ENCODE data around the gene TMEM51. TPM values are rescaled to one million over a fixed set of nuclear protein-coding genes. Genes with fewer than 3 reads are reported as not detected.

The TMEM51 gene
- total RNA-seq, 2 experiments from 2014 or later = not detected

GRCh38 chr1:15219280-15220023 lies 65.9 kb downstream of the TMEM51 start:
- Mint-ChIP-seq H3K4me3 (no peak overlapping the region), H3K9me3 (no peaks in the 10 kb centered on the region), H3K27ac (no peak overlapping the region), H3K27me3 (peaks cover 16% of the 10 kb centered on the region), H3K4me1 (ENCODE audit: low read depth) (peaks cover 5% of the 10 kb centered on the region), H3K36me3 (ENCODE audit: low read depth) (no peaks in the 10 kb centered on the region)
- DNase-seq (no peak), ATAC-seq (no peak)
- TF ChIP-seq, protein P1, sequence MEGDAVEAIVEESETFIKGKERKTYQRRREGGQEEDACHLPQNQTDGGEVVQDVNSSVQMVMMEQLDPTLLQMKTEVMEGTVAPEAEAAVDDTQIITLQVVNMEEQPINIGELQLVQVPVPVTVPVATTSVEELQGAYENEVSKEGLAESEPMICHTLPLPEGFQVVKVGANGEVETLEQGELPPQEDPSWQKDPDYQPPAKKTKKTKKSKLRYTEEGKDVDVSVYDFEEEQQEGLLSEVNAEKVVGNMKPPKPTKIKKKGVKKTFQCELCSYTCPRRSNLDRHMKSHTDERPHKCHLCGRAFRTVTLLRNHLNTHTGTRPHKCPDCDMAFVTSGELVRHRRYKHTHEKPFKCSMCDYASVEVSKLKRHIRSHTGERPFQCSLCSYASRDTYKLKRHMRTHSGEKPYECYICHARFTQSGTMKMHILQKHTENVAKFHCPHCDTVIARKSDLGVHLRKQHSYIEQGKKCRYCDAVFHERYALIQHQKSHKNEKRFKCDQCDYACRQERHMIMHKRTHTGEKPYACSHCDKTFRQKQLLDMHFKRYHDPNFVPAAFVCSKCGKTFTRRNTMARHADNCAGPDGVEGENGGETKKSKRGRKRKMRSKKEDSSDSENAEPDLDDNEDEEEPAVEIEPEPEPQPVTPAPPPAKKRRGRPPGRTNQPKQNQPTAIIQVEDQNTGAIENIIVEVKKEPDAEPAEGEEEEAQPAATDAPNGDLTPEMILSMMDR (IDR thresholded peaks at IDR 0.05) = no peak
- ChIA-PET POLR2A (no interaction called here), CTCF (interaction anchor here (4.2 kb wide), 1 partner anchor 91 kb away, joined by 13 read pairs; no protein-coding TSS in a partner anchor)
- intact Hi-C loops (cut with micrococcal nuclease) = no loop called here

GRCh38 chr1:15220024-15220392 lies 66.5 kb downstream of the TMEM51 start:
- H3K36me3 Mint-ChIP-seq (ENCODE audit: low read depth) = no peaks in the 10 kb centered on the region
- no peak overlapping the region for H3K27ac Mint-ChIP-seq
- H3K4me1 Mint-ChIP-seq (ENCODE audit: low read depth) = peaks cover 5% of the 10 kb centered on the region
- H3K4me3 Mint-ChIP-seq = no peak overlapping the region
- ATAC-seq = no peak
- intact Hi-C loops (cut with micrococcal nuclease) = no loop called here
- POLR2A ChIA-PET = interaction anchor here (0.6 kb wide), 1 partner anchor 1408 kb away, joined by 3 read pairs; no protein-coding TSS in a partner anchor
- DNase-seq = no peak
- H3K9me3 Mint-ChIP-seq = no peaks in the 10 kb centered on the region
- TF ChIP-seq, protein P1 (IDR thresholded peaks at IDR 0.05) = no peak
- peaks cover 17% of the 10 kb centered on the region for H3K27me3 Mint-ChIP-seq
- CTCF ChIA-PET = interaction anchor here (4.2 kb wide), 1 partner anchor 92 kb away, joined by 13 read pairs; no protein-coding TSS in a partner anchor

DNA sequence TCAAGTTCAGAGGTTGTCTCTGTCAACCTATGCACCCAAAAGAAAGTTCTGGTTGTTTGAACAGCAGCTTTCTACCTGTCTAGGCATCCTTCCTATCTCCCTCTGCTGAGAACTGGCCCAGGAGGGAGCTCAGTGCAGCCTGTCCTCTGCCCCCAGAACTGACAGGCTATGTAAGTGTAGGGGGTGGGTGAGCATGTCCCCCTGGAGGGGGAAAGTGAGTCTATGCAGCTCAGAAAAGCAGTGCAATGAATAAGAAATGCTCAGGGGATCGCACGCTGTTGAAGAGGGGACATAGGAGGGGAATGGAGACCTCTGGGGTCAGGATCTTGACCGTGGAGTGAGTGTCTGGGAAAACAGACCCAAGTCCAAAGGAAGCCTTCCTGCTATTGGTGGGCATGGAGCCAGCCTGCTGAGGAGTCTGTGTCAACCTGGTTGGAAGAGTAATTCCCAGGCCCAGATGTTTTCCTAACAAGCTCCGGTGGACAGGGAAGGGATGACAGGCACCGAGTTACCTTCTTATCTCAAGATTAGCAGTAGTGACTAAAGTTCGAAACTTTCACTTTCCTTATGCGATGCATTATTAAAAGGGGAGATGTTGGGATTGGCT lies 67.4 kb downstream of the TMEM51 start:
- ATAC-seq = no peak
- ChIA-PET POLR2A (interaction anchor here (0.6 kb wide), 1 partner anchor 1409 kb away, joined by 3 read pairs; no protein-coding TSS in a partner anchor), CTCF (interaction anchor here (1.0 to 4.2 kb wide), 2 partner anchors 11 to 92 kb away, joined by 4 to 13 read pairs; no protein-coding TSS in a partner anchor)
- Mint-ChIP-seq H3K27ac (no peak overlapping the region), H3K4me1 (ENCODE audit: low read depth) (peaks cover 5% of the 10 kb centered on the region), H3K36me3 (ENCODE audit: low read depth) (no peaks in the 10 kb centered on the region), H3K9me3 (no peaks in the 10 kb centered on the region), H3K4me3 (no peak overlapping the region), H3K27me3 (peaks cover 17% of the 10 kb centered on the region)
- TF ChIP-seq, protein P1 (IDR thresholded peaks at IDR 0.05) = no peak
- no peak for DNase-seq
- intact Hi-C loops (cut with micrococcal nuclease) = no loop called here

DNA sequence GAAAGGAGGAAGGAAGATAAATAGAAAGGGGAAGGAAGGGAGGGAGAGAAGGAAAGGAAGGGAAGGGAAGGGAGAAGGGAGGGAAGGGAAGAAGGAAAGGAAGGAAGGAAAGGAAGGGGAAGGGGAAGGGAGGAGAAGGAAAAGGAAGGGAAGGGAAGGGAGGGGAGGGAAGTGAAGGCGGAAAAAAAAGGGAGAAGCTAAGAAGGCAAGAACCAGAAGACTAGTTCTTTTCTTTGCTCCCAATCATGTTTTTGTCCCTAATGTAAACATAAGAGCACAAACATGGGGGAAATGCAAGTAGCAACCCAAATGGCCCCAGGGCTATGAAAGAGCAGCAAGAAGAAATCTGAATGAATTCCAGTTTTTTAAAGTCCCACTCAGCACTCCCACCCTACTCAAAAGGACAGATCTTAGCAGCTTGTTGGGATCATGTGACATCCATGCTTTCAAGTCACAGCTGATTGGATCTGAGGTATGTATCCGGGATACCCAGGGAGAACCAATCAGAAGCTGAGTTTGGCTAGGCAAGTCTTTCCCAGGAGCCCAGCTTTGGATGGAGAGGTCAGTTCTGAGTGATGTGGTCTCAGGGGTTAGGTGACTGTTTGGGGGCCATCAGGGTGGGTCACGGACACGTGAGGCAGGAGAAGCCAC lies 69.2 kb downstream of the TMEM51 start:
- ChIA-PET CTCF (interaction anchor here (0.7 to 4.2 kb wide), 2 partner anchors 9 to 94 kb away, joined by 3 to 13 read pairs; no protein-coding TSS in a partner anchor), POLR2A (no interaction called here)
- DNase-seq = no peak
- Mint-ChIP-seq H3K9me3 (no peaks in the 10 kb centered on the region), H3K36me3 (ENCODE audit: low read depth) (no peaks in the 10 kb centered on the region), H3K27ac (no peak overlapping the region), H3K27me3 (peaks cover 17% of the 10 kb centered on the region), H3K4me1 (ENCODE audit: low read depth) (peaks cover 5% of the 10 kb centered on the region), H3K4me3 (no peak overlapping the region)
- intact Hi-C loops (cut with micrococcal nuclease) = no loop called here
- no peak for ATAC-seq
- TF ChIP-seq, protein P1 (IDR thresholded peaks at IDR 0.05) = no peak
